ENCODE measurements around the gene AGBL1.

Gene AGBL1

DNA sequence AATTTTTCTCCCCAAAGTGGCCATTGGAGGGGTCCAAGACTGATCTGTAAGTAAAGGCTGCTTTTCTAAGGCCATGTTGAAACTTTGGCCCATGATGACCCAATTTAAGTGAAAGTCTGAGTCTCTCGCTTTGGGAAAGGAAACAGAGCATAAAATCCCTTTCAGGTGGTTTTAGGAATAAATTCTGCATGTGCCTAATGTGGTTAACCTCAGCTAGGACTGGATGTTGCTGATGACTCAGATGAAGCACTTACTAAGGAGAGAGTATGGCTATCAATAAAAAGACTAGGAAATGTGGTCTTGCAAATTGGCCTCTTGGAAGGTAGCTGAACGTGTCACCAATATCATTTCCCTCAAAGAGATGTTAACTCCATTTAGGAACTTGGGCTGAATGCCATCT lies 458.5 kb downstream of the AGBL1 start:
- DNase-seq: no peak

DNA sequence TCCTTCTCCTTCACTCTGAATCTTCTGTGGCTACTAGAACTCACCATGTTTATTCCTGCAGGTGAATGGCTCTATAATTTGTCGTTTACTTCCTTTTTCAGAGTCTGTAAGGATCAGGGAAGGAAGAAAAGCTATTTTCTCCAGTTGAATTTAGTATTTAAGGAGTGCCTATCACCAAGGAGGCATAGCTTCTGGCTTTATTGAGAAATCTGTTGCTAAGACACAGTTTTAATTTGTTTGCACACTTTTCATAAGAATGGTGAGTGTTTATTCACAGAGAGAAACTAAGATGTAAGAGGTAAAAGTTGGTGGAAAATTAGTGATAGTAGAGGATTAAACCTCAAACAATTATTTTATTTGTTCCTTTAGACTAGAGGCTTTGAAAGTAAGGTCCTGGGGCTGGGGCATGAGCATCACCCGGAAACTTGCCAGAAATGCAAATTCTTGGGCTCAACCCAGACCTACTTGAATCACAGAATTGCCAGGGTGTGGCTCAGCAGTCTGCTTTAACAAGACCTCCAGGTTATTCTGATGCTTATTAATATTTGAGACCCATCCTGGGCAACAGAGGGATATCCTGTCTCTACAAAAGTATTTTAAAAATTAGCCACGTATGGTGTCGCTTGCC lies 461.3 kb downstream of the AGBL1 start:
- no peak for DNase-seq

DNA sequence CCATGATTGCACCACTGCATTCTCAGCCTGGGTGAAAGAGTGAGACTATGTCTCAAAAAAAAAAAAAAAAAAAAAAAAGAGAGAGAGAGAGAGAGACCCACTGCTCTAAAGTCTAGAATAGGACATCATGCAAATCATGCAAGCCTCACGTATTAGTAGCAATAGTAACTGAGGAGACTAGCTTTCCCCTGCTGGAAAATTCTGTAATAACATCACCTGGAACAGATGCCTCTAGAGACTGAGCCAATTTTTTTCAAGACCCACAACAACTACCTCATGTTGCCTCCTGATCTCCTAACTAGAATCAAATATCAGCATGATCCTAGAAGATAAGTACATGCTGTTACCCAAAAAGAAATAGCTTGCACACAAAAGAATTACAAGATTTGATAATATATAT lies 461.9 kb downstream of the AGBL1 start:
- DNase-seq: no peak

DNA sequence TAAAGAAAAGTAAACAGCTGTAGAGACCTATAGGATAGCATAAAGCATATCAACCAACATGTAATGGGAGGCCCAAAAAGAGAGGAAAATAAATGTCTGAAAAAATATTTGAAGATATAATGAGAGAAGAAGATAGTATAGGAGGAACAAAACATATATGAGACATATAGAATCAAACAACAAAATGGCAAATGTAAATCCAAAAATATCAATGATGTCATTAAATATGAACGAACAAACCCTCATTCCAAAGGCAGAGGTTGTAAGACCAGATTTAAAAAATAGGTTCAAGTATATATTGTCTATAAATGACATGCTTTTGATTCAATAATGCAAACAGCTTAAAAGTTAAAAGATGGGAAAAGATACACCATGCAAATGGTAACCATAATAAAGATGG lies 470.4 kb downstream of the AGBL1 start:
- no peak for DNase-seq

DNA sequence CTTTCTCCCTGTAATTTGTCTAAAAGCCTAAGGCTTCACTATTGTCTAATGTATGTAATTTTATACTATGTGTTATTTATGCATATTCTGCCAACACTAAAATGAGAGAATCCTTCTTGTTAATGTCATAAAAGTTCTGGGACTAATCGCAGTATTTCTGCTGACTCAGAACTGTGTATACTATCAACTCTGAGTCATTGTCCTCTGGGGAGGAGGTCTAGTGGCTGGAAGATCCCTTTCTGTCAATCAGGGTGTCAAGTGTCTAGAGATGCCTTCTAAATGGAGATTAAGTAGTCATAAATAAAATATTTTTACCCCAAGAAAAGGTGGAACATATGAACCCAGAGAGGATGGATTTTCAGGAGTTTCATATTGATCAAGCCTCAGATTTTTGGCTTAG lies 473.4 kb downstream of the AGBL1 start:
- no peak for DNase-seq

DNA sequence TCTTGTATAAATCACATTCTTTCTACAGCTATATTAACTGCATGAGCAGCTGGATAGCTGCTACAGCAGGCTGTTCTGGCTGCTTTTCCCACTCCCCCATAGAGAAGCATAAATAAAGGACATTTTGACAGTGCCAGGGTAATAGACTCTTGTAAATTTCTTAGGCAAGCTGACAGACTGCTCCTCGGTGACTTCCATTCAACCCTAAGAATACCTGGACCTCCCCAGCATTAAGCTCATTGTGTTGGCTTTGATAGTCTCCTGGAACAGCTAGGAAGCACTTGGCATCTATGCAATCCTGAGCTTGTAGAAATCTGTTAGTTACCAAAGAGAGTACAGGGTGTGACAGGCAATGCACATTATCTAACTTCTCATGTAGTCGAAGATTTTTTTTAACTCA lies 475.4 kb downstream of the AGBL1 start:
- DNase-seq: no peak

DNA sequence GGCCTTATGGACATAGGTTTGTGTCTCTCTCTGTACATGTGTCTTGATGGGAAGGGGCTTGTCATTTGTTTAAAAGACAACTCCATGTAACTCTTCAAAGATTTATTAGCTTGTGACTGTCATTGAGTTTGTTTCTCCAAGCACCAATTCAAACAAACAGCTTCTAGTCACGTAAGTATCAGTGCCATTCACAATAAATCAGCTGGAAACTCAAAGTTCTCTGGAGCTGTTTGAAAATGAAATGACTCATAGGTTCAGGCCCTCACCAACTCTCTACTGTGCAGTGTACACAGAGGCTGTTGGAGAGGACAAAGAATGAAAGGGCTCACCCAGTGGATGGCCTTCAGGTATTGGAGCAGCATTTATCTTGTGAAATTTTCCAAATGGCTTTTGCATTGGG lies 476.3 kb downstream of the AGBL1 start:
- no peak for DNase-seq

DNA sequence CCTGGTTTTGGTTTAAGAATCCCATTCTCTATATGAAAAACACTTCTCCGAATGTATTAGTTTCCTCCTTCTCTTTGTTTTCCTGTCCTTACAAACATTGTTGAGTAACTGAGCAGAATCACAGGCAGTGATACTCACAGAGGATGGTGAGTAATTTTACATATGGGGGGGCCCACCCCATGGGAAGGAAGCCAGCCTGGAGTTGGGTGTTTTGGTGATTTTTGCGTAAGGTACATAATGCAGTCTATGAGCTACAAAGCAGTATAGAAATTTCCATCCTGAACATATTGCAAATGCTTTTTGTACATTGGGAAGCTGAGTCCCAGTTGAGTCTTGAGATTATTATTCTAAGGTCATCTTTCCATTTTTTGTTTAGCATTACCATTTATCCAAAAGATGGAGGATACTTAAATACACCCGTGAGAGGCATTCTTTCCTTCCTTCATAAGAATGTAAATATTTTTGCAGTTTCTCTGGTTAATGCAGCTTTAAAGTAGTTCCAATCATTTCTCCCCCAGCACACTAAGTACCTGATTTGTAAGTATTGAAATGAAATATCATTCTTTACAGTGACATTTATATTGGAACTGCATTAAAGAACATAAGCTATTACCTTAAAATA lies 476.8 kb downstream of the AGBL1 start:
- DNase-seq: no peak

DNA sequence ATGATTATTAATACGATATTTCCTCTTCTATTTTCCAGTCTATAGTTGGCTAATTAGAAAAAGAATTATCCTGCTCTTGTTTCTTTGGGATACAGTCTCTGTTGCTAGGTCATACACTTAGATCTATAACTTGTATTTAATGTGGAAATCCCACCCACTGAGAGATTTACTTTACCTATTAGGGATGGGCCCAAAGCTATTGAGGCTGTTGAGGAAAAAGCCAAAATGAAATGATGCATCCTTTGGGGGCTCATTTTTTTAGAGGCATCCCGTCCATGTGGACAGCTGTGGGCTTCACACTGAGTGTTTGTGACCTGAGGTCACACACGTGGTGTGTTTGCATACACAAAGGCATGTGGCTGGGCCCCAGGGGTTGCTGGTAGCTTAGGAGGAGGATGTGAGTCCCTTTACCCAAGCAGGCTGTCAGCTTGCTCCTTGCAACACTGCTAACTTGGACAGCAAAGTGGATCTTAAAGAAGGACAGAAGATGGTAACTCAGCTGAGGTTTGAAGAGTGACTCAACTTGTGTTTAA lies 477.4 kb downstream of the AGBL1 start:
- no peak for DNase-seq

DNA sequence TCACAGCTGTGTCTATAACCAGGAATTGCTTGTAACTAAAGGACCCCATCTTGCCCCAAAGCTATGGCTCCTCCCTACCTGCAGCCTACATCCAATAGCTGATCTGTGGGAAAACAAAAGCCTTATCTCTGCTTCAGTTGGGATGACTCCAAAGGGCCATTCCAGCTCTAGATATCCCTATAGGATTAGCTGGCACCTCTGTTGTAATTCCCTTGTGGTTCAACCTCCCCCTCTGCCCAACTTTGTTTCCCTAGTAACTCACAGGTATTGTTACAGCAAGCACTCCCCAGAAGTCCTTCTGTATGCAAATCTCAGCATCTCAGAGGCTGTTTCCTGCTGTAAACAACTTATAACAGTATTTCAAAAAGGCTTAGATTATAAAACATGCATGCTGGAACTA lies 478.6 kb downstream of the AGBL1 start:
- DNase-seq: no peak

DNA sequence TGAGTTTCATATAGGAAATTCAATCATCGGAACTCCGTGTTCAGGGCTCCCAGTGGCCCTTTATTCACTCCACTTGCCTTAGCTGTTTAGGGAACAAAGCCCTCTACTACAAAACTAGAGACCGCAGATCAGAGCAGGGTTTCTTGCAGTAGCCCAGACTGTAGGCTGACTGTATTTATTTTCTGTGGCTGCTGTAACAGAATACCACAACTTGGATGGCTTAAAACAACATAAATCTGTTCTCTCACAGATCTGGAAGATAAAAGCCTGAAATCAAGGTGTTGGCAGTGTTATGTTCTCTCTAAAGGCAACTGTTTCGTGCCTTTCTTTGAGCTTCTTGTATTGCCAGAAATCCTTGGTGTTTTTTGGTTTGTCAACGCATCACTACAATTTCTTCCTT lies 479.0 kb downstream of the AGBL1 start:
- DNase-seq: no peak

DNA sequence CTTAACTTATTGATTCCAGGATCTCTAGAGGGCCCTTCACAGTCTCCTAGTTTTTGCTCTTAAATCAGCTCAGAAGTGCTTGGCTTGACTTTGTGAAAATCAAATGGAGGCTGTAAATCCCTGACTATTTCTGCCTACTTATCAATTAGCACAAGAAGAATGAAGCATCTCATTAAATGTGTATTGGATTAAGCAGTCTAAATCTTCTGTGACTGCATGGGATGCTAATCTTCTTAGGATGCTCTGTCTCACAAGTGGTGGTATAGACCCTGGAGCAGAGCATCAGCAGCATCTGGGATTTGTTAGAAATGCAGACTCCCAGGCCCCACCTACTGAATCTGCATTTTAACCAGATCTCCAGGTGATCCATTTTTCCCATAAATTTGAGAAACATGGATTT lies 488.7 kb downstream of the AGBL1 start:
- DNase-seq: no peak

DNA sequence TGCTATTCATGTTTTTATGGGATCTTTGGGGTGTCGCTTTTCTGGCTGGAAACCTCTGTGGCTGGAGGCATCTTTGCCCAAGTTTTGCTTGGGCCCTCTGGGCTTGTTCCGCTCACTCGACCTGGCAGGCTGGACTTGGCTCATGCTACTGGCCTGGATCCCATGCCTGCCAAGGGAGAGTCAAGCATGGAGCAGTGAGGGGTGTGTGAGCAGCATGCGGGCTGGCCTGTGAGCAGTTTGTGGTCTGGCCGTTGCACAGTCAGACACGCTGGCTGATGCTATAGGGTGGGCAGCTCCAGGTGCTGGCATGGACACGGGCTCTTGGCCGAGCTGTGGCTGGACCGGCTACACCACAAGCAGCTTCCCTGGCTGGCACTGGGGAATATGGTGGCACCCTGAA lies 491.1 kb downstream of the AGBL1 start:
- no peak for DNase-seq

DNA sequence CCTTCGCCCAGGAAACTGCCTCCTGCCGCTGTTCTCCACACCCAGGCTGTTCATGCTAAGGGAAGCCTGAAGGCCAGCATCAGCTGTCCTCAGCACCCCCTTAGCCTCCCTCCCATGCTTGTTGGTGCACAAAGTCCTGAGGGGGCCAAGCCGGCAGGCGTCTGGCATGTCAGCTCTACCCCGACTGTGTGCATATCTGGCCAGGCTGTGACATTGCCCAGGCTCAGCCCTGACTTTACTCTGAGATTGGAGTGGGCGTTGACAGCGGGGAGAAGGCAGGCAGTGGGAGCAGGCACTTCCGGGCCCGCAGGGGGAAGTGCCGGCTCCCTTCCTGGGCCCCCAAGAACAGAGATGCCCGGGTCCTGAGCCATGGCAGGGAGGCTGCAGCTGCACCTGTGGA lies 492.2 kb downstream of the AGBL1 start:
- DNase-seq: no peak

DNA sequence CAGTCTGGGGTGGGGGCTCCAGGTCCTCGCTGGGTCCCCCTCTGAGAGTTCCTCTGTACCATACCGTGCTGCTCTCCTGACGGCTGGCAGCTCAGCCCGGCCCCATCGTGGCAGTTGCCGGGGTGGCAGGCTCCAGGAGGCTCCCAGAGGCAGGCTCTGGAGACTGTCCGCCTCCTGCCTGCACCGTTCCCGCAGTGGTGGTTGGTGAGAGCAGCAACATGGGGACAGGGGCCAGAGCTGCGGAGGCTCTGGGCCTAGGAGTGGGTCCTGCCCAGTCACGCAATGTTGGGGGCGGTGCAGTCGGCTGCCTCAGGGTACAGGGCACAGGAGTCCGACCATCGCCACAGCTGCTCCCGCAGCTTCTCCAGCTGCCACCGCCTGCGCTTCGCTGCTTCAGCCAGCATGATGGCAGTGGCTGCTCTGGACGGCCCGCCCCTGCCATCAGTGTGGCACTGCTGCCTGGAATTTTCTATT lies 492.7 kb downstream of the AGBL1 start:
- DNase-seq: no peak

DNA sequence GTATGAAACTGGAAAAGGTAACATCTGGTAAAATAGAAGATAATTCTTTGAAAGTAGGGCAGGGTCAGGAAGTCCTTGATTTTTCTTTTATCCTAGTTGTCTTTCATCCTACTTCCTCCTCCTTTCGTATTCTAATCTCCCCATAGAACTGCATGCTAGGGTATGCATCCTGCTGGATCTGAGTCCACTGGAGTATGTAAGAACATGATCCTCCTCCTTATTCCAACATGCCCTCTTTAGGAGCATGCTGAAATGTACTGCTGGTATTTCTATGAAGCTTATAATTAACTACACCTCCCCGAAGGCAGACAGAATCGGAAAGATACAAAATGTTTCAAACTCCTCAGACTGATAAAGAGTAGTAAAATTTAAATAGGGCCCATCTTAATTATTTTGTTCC lies 493.8 kb downstream of the AGBL1 start:
- no peak for DNase-seq

DNA sequence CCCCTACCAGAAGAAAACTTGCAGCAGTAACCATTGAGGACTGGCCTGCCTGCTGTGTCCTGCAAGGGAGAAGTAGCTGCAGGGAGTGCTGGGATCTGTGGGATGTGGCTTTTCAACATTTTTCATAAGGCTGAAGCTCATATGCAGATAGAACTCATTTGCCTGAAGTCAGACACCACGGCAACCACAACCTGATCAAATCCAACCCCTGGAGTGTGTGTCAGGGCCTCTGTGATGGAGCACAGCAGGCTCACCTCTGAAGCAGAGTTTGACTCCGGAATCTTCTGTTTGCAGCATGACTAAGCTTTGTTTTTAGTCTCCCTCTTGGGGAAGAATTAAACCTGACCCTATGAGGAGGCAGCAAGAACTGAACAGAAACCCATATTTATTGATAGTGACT lies 508.7 kb downstream of the AGBL1 start:
- DNase-seq: no peak

DNA sequence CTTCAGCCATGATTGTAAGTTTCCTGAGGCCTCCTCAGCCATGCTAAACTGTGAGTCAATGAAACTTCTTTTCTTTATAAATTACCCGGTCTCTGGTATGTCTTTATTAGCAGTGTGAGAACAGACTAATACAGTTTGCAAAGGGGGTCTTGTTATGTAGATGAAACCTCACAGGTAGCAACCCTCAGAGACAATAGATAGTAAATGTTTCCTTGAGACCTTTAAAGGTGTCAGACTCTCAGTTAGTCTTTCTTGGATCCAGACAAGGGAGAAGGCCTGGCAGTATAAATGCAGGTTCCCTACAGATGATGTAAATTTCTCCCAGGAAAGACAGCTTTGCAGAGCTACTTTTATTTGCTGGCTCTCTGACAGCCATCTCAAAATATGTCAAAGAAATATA lies 510.8 kb downstream of the AGBL1 start:
- DNase-seq: no peak

DNA sequence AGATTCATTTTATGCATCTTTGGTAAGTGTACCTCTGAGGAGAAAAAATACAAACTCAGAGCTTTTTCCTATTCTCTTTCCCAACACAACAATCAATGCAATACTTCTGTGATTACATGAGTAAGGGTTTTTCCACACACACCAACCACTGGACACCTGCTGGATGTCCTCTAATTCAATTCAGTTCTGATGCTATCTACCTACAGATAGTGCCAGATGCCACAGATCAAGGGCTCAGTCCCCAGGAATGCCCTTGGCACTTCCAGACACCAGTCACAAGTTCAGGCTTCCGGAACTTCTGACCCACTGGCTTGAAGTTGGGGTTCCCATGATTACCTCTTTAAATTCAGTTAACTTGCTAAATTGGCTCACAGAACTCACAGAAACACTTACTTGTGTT lies 511.5 kb downstream of the AGBL1 start:
- DNase-seq: no peak

DNA sequence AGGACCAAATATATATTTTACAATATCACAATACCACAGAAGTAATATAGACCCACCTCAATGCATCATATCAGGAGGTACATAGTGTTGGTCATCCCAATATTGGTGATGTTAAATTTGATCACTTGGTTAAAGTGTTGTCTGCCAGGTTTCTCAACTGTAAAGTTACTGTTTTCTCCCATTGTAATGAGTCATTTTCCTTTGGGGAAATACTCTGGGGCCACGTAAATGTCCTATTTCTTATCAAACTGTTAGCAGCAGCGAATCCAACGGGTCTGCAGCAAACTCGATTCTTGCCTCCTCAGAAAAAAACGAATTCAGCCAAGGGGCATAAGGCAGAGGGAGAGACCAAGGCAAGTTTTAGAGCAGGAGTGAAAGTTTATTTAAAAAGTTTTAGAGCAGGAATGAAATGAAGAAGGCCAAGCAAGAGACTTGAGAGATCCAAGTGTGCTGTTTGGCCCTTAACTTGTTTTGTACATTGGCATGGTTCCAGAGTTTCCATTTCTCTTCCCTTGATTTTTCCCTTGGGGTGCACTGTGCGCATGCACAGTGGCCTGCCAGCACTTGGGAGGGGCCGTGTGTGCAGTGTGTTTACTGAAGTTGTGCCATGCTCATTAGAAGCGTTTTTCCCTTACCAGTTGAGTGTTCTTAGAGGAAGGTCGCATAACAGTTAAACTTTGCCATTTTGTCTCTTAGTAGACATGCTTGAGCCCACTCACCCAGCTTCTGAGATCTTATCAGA lies 512.5 kb downstream of the AGBL1 start:
- DNase-seq: no peak

DNA sequence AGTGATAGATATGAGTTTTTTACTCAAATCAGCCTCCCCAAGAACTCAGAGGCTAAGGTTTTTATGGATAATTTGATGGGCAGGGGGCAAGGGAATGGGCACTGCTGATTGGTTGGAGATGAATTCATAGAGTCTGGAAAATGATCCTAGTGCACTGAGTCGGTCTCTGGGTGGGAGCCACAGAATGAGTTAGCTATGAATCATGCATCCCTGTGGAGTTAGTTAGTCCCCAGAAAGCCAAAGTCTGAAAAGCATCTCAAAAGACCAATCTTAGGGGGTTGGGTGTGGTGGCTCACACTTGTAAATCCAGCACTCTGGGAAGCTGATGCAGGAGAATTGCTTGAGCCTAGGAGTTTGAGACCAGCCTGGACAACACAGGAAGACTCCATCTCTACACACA lies 516.1 kb downstream of the AGBL1 start:
- no peak for DNase-seq

DNA sequence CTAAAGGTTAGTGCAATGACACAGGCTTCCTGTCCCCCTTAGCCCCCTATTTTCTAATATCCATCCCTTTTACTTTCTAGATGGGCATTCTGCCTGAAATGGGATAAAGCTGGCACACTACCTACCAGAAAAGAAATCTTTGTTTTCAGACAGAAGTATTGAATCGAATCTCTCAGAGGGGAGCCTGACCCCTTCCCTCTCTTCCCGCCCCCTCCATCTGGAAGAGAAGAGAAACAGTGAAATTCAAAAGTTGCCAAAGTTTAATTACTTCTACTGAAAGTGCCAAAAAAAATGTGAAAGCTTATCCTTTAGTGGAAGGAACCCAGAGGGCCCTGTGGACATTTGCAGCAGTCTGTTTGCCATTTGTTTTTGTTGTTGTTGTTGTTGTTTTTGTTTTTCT lies 523.8 kb downstream of the AGBL1 start:
- DNase-seq: no peak

DNA sequence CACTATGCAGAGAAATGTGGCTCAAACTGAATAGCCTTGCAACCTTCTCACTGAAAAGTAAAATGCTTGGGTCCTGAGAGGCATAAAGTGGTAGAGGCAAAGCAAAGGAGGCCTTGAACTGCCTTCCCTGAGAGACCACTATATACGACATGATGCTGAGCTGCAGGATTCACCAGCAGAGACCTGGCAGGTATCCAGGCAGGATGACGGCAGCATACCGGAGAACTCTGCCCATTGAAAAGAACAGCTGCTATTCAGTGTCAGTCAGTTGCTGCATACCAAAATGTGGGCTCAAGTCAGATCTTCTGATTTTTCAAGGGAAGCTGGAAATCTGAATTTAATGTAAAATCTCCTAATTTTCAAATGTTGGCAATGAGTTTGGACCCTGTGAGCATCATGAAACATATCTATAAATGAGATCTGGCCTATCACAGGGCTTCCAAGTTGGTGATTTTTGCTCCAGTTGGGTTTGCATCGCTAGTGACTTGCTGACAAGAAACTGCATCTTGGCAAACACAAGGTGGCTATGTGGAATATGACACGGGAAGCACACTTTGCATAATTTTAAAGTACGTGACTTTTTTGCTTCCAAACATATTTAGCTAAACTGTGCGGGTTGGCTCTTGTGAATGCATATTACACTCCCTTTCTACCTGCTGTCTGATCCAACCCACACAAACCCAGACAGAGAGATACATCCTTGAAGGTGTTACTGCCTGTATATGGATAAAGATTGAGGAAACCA lies 529.0 kb downstream of the AGBL1 start:
- DNase-seq: no peak

DNA sequence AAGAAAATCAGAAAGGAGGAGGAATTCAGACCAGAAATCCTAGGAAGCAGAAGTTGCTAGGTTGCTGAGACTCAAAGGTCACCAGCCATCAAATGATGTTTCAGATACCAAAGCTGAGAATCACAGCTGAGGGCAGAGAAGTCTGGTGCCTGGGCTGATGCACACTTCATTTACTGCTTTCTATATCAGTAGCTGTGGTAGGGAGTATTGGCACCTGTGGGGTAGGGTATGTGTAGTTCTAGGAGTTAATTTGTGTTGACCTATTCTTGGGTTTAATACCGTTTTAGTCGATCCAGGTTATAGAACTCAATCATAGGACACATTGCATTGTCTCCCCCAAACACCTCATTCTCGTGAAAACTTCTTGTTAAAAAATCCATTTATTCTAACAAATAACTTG lies 529.6 kb downstream of the AGBL1 start:
- no peak for DNase-seq

Data from hematopoietic multipotent progenitor cell treated with erythropoietin and hydrocortisone succinate and interleukin-3 and kit ligand, for 4 days (in vitro differentiated cells).